HG02798 (cell line): Measurements from ENCODE around the gene SEC24B.
A peak's percentile ranks its signal among the peaks of the same experiment; 100 is the strongest.
"Not testable (repeated sequence)": the region's sequence is repeated elsewhere in the genome, so short reads cannot be mapped to it uniquely, and the experiment has no call there.

Experiments
- ATAC-seq: cut with Tn5 transposase; IDR thresholded peaks from one replicate; pipeline ENCODE4 v1.9.1; 2021; ENCODE audit warnings: mild to moderate bottlenecking; ENCODE audit not compliant: unreplicated experiment, poor library complexity

Gene SEC24B

GRCh38 chr4:109497511-109497910 is 63.9 kb downstream of the SEC24B start:
- ATAC-seq, result no peak

GRCh38 chr4:109499513-109499912 is 65.9 kb downstream of the SEC24B start:
- no peak for ATAC-seq

- ATAC-seq, result no peak
These were observed 73.3 kb downstream of the SEC24B start for GRCh38 chr4:109506890-109507289.

GRCh38 chr4:109510687-109511086 is 77.1 kb downstream of the SEC24B start:
- ATAC-seq, result no peak

GRCh38 chr4:109511414-109511813 is 77.8 kb downstream of the SEC24B start:
- ATAC-seq, result no peak

GRCh38 chr4:109513368-109513767 is 79.8 kb downstream of the SEC24B start:
- not testable (repeated sequence) for ATAC-seq

GRCh38 chr4:109532182-109532581 is 98.6 kb downstream of the SEC24B start:
- ATAC-seq, result no peak

GRCh38 chr4:109545401-109545800 is 111.8 kb downstream of the SEC24B start:
- ATAC-seq, result no peak

- no peak for ATAC-seq
These were observed 113.8 kb downstream of the SEC24B start for GRCh38 chr4:109547394-109547793.

GRCh38 chr4:109548655-109549054 is 115.0 kb downstream of the SEC24B start:
- ATAC-seq, result no peak

GRCh38 chr4:109552237-109552636 is 118.6 kb downstream of the SEC24B start:
- ATAC-seq, result no peak

- no peak for ATAC-seq
These were observed 119.5 kb downstream of the SEC24B start for GRCh38 chr4:109553130-109553529.

GRCh38 chr4:109554971-109555370 is 121.4 kb downstream of the SEC24B start:
- ATAC-seq, result no peak

GRCh38 chr4:109557433-109557832 is 123.8 kb downstream of the SEC24B start:
- no peak for ATAC-seq

GRCh38 chr4:109558095-109558494 is 124.5 kb downstream of the SEC24B start:
- ATAC-seq, result not testable (repeated sequence)

GRCh38 chr4:109559625-109559982 is 126.0 kb downstream of the SEC24B start:
- ATAC-seq, result peak; percentile 23

GRCh38 chr4:109559983-109560686 is 126.5 kb downstream of the SEC24B start, which contains the start of gene MCUB:
Gene MCUB (plus strand): TSS chr4:109560246. CDS start chr4:109560338, 92 bp downstream.
- ATAC-seq, result peak; percentile 94

- peak; percentile 70 for ATAC-seq
These were observed 127.3 kb downstream of the SEC24B start for GRCh38 chr4:109560687-109561461.

- no peak for ATAC-seq
These were observed 129.0 kb downstream of the SEC24B start for GRCh38 chr4:109562457-109563239.

GRCh38 chr4:109571494-109571893 is 137.9 kb downstream of the SEC24B start:
- no peak for ATAC-seq

GRCh38 chr4:109572154-109572553 is 138.5 kb downstream of the SEC24B start:
- ATAC-seq, result no peak
